Measurements from ENCODE around the gene WNT2B. TPM values are rescaled to one million over a fixed set of nuclear protein-coding genes. Genes with fewer than 3 reads are reported as not detected.

The WNT2B gene
- total and polyA plus RNA-seq, 2 donors (not counting 1 experiment from before 2014, with no cell fraction given), result 0.54 to 5.2 TPM

GRCh38 chr1:112522621-112523020 lies 13.9 kb downstream of the WNT2B start:
- no peaks in the 10 kb centered on the region for H3K27me3 Mint-ChIP-seq
- ChIA-PET CTCF (interaction anchor here (2.1 kb wide), 1 partner anchor 21 kb away, joined by 6 read pairs; no protein-coding TSS in a partner anchor), POLR2A (no interaction called here)
- H3K9me3 Mint-ChIP-seq (ENCODE audit: insufficient read depth), result no peaks in the 10 kb centered on the region
- Histone ChIP-seq H3K4me3 (ENCODE audit: control extremely low read depth in 1 of 5, extremely low read depth in 1 of 5, insufficient read depth in 1 of 5, low read depth in 2 of 5, low read length in 4 of 5) (no peak overlapping the region), H3K9ac (ENCODE audit: low read length) (no peak overlapping the region), H2AFZ (ENCODE audit: insufficient read depth, low read depth, low read length, poor library complexity, severe bottlenecking) (no peak overlapping the region), H3K27ac (ENCODE audit: low read length in 2 of 2) (no peak overlapping the region), H3K79me2 (ENCODE audit: control insufficient read depth, insufficient read depth, low read length) (no peaks in the 10 kb centered on the region), H3K27me3 (replicated peaks in 1 of 4; ENCODE audit: control extremely low read depth in 1 of 4, control insufficient read depth in 3 of 4, insufficient read depth in 4 of 4, low read length in 3 of 4) (no peaks in the 10 kb centered on the region), H3K9me3 (ENCODE audit: control extremely low read depth in 1 of 3, control insufficient read depth in 2 of 3, insufficient read depth in 1 of 3, low read length in 2 of 3) (no peaks in the 10 kb centered on the region), H3K4me1 (ENCODE audit: control insufficient read depth in 2 of 2, insufficient read depth in 2 of 2, low read length in 2 of 2) (no peaks in the 10 kb centered on the region), H3K4me2 (replicated peaks; ENCODE audit: low read depth, low read length, poor library complexity, severe bottlenecking) (no peak overlapping the region), H3K36me3 (replicated peaks in 1 of 2; ENCODE audit: control extremely low read depth in 1 of 2, control insufficient read depth in 1 of 2, extremely low read depth in 1 of 2, insufficient read depth in 2 of 2, low read length in 1 of 2) (peaks cover 0 to 3% of the 10 kb centered on the region in 2 experiments), H4K20me1 (ENCODE audit: control insufficient read depth, insufficient read depth, low read length, poor library complexity, severe bottlenecking) (no peaks in the 10 kb centered on the region)
- ATAC-seq (ENCODE audit: low read depth) (no peak), DNase-seq (no peak)
- no peak overlapping the region for H3K4me3 Mint-ChIP-seq
- WGBS (ENCODE audit: insufficient coverage), result 100% methylated on average over 1 of the region's 1 CpG
- no peaks in the 10 kb centered on the region for H3K4me1 Mint-ChIP-seq
- intact Hi-C loops (cut with micrococcal nuclease), result no loop called here
- H3K27ac Mint-ChIP-seq, result no peak overlapping the region
- no peak for TF ChIP-seq CTCF (IDR thresholded peaks at IDR 0.05)
- no peak for TF ChIP-seq EZH2 (IDR thresholded peaks at IDR 0.05; ENCODE audit: borderline replicate concordance, insufficient read depth, low read depth, low read length, poor library complexity, severe bottlenecking)

- Histone ChIP-seq H4K20me1 (ENCODE audit: control insufficient read depth, insufficient read depth, low read length, poor library complexity, severe bottlenecking) (no peaks in the 10 kb centered on the region), H3K4me1 (ENCODE audit: control insufficient read depth in 2 of 2, insufficient read depth in 2 of 2, low read length in 2 of 2) (no peaks in the 10 kb centered on the region), H3K79me2 (ENCODE audit: control insufficient read depth, insufficient read depth, low read length) (no peaks in the 10 kb centered on the region), H3K4me3 (ENCODE audit: control extremely low read depth in 1 of 5, extremely low read depth in 1 of 5, insufficient read depth in 1 of 5, low read depth in 2 of 5, low read length in 4 of 5) (no peak overlapping the region), H3K9ac (ENCODE audit: low read length) (no peak overlapping the region), H3K27me3 (replicated peaks in 1 of 4; ENCODE audit: control extremely low read depth in 1 of 4, control insufficient read depth in 3 of 4, insufficient read depth in 4 of 4, low read length in 3 of 4) (no peaks in the 10 kb centered on the region), H3K4me2 (replicated peaks; ENCODE audit: low read depth, low read length, poor library complexity, severe bottlenecking) (no peak overlapping the region), H3K27ac (ENCODE audit: low read length in 2 of 2) (no peak overlapping the region), H3K36me3 (replicated peaks in 1 of 2; ENCODE audit: control extremely low read depth in 1 of 2, control insufficient read depth in 1 of 2, extremely low read depth in 1 of 2, insufficient read depth in 2 of 2, low read length in 1 of 2) (peaks cover 0 to 4% of the 10 kb centered on the region in 2 experiments), H3K9me3 (ENCODE audit: control extremely low read depth in 1 of 3, control insufficient read depth in 2 of 3, insufficient read depth in 1 of 3, low read length in 2 of 3) (no peaks in the 10 kb centered on the region), H2AFZ (ENCODE audit: insufficient read depth, low read depth, low read length, poor library complexity, severe bottlenecking) (no peak overlapping the region)
- no peak for TF ChIP-seq CTCF (IDR thresholded peaks at IDR 0.05)
- TF ChIP-seq EZH2 (IDR thresholded peaks at IDR 0.05; ENCODE audit: borderline replicate concordance, insufficient read depth, low read depth, low read length, poor library complexity, severe bottlenecking), result no peak
- ChIA-PET POLR2A (no interaction called here), CTCF (interaction anchor here (1.6 kb wide), 1 partner anchor 22 kb away, joined by 6 read pairs; no protein-coding TSS in a partner anchor)
- 98% methylated on average over 7 of the region's 8 CpGs for WGBS (ENCODE audit: insufficient coverage)
- Mint-ChIP-seq H3K4me3 (no peak overlapping the region), H3K4me1 (no peaks in the 10 kb centered on the region), H3K9me3 (ENCODE audit: insufficient read depth) (no peaks in the 10 kb centered on the region), H3K27me3 (no peaks in the 10 kb centered on the region), H3K27ac (no peak overlapping the region)
- intact Hi-C loops (cut with micrococcal nuclease), result no loop called here
- ATAC-seq (ENCODE audit: low read depth) (no peak), DNase-seq (no peak)
Measured at GRCh38 chr1:112524251-112524650, 15.5 kb downstream of the WNT2B start.
